Kidney epithelial cell (primary cell): ENCODE results near the gene P2RX3. TPM values are rescaled to one million over a fixed set of nuclear protein-coding genes. Genes with fewer than 3 reads are reported as not detected.
"Not testable (repeated sequence)": the region's sequence is repeated elsewhere in the genome, so short reads cannot be mapped to it uniquely, and the experiment has no call there.

Source experiments
- DNase-seq: peaks from one replicate; pipeline ENCODE4 v3.0.0-alpha.2; 2010; ENCODE audit warnings: low read depth
- H3K27me3 ChIP-seq: 2 replicates; pipeline ENCODE4 v1.6.0; 2011; ENCODE audit warnings: low read length; ENCODE audit not compliant: control insufficient read depth, insufficient read depth
- H3K36me3 ChIP-seq: 2 replicates; pipeline ENCODE4 v1.5.1; 2011; ENCODE audit warnings: low read length; ENCODE audit not compliant: control insufficient read depth, insufficient read depth
- H3K4me3 ChIP-seq: 2 replicates; pipeline ENCODE4 v1.5.1; 2011; ENCODE audit warnings: low read depth, mild to moderate bottlenecking, control low read depth, low read length
- total RNA-seq: library from RNA; depleted of rRNA; stranded (reverse); fragments of >200 nt; gene quantifications from 2 replicates; pipeline ENCODE4 v1.2.3, GENCODE V29; 2015
- TF ChIP-seq, protein P1 (sequence below): IDR thresholded peaks from 2 replicates; pipeline ENCODE4 v1.5.1; 2011; ENCODE audit warnings: mild to moderate bottlenecking, moderate library complexity, low read length, control low read depth, inconsistent platforms; ENCODE audit not compliant: insufficient read depth, poor library complexity, severe bottlenecking

The P2RX3 gene
- total RNA-seq, 1 donor from 2014 or later, result not detected

DNA sequence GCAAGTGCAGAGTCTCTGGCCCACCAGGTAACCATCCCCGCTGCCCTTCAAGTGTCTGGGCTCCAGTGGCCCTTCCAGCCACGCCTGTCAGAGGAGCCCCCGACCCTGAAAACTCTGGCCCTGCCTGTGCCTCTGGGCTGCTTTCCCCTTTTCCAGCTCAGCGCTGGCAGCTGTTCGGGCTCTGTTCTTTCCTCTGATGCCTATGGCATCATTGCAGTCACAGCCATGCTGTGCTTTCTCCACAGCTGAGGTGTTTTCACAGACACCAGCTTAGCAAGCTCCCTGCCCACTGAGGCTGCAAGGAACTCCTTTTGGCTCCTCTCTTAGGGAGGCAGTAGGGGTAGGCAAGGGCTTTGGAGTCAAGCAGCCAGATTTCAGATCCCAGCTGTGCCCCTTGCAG lies 21.2 kb downstream of the P2RX3 start:
- H3K27me3 ChIP-seq, result no peaks in the 10 kb centered on the region
- no peaks in the 10 kb centered on the region for H3K36me3 ChIP-seq
- TF ChIP-seq, protein P1, sequence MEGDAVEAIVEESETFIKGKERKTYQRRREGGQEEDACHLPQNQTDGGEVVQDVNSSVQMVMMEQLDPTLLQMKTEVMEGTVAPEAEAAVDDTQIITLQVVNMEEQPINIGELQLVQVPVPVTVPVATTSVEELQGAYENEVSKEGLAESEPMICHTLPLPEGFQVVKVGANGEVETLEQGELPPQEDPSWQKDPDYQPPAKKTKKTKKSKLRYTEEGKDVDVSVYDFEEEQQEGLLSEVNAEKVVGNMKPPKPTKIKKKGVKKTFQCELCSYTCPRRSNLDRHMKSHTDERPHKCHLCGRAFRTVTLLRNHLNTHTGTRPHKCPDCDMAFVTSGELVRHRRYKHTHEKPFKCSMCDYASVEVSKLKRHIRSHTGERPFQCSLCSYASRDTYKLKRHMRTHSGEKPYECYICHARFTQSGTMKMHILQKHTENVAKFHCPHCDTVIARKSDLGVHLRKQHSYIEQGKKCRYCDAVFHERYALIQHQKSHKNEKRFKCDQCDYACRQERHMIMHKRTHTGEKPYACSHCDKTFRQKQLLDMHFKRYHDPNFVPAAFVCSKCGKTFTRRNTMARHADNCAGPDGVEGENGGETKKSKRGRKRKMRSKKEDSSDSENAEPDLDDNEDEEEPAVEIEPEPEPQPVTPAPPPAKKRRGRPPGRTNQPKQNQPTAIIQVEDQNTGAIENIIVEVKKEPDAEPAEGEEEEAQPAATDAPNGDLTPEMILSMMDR, result no peak
- no peak overlapping the region for H3K4me3 ChIP-seq
- no peak for DNase-seq

DNA sequence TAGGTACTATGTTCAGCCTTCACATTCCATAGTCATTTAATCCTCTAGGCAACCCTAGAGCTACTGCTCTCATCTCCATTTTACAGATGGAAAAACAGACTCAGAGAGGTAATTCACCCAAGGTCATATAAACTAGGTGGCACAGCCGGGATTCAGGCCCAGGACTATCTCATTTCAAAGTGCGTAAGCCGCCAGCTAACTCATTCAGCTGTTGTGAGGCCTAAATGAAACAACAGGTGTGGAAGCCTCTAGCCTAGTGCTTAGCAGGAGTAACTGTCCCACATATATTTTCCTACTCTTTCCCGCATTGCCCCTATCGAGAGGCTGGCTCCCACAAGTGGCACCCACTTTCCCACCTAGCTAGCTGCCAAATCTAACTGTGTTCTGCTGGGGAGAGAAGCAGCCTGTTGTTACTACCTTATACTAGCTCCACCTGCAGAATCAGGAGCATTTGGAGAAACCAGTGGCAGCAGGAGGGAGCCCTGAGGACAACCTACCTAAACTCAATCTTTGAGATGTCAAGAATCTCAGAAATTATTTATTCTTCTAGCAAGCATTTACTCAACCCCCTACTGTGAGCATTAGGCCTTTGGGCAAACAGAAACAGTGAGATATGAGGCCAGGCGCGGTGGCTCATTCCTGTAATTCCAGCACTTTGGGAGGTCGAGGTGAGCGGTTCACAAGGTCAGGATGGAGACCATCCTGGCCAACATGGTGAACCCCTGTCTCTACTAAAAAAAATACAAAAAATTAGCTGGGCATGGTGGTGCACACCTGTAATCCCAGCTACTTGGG lies 21.9 kb downstream of the P2RX3 start:
- Histone ChIP-seq H3K36me3 (no peaks in the 10 kb centered on the region), H3K27me3 (no peaks in the 10 kb centered on the region), H3K4me3 (no peak overlapping the region)
- no peak for DNase-seq
- TF ChIP-seq, protein P1, result no peak

GRCh38 chr11:57360991-57361390 lies 22.8 kb downstream of the P2RX3 start:
- DNase-seq, result no peak
- Histone ChIP-seq H3K27me3 (no peaks in the 10 kb centered on the region), H3K4me3 (no peak overlapping the region), H3K36me3 (no peaks in the 10 kb centered on the region)
- TF ChIP-seq, protein P1, result no peak

- H3K27me3 ChIP-seq, H3K36me3 ChIP-seq, H3K4me3 ChIP-seq, DNase-seq: not testable (repeated sequence)
Measured at GRCh38 chr11:57361420-57361819, 23.3 kb downstream of the P2RX3 start.

- TF ChIP-seq, protein P1, result no peak
- DNase-seq, result no peak
- H3K4me3 ChIP-seq, result no peak overlapping the region
Measured at GRCh38 chr11:57361926-57362325, 23.8 kb downstream of the P2RX3 start.

DNA sequence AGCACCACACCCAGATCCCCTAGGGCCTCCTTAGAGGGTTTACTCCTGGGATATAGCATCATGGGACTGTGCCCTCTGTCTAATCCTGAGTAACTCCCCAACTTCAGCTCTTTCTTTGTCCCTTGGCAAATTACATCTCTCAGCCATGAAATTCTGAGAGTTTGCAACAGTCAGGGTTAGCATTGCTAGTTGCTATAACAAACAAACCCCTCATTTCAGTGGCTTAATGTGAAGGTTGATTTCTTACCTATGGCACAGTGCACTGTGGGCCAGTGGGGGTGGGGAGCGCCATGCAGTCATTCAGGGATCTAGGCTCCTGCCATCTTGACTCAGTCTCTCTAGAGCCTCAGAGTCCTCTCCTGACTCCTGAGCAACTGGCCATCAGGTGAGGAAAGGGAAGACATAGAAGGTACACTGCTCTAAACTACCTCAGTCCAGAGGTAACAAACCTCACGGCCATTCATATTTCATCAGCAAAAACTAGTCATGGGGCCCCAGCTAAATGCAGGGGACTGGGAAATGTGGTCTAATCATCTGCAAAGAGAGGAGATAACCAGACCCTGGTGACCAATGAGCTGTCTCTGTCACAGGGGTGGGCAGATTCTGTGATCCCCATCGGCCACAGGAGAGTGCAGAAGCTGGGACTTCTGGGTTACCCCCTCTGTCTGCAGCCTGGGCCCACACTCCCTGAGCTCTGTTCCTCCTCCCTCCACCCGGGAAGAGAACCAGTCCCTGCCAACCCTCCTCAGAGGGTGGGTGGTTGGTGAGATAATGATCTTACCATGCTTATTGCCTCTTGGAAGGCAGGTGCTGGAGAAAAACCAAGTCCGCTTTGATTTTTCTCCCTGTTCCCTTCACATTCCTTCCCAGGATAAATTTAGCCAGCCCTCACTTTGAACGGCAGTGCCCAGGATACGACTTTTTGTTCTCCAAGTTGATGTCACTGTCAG lies 25.3 kb downstream of the P2RX3 start:
- TF ChIP-seq, protein P1, result no peak
- Histone ChIP-seq H3K4me3 (no peak overlapping the region), H3K27me3 (no peaks in the 10 kb centered on the region), H3K36me3 (no peaks in the 10 kb centered on the region)
- DNase-seq, result no peak

More at GRCh38 chr11:57361926-57362325, 23.8 kb downstream of the P2RX3 start:
- Histone ChIP-seq H3K36me3 (no peaks in the 10 kb centered on the region), H3K27me3 (no peaks in the 10 kb centered on the region)
